Right lobe of liver (tissue), 6 donors: ENCODE results near the gene BOC. TPM values are rescaled to one million over a fixed set of nuclear protein-coding genes. Genes with fewer than 3 reads are reported as not detected.
A peak's percentile ranks its signal among the peaks of the same experiment; 100 is the strongest.

ENCODE experiments used
- ATAC-seq, 4 donors: fragments of 200-7000 bp; cut with Tn5 transposase; one replicate each; pipeline ENCODE4 v1.9.1; 2020; ENCODE audit warnings: mild to moderate bottlenecking in 4 of 4, moderate library complexity in 4 of 4
- DNase-seq, 3 donors: peaks; one replicate each; pipeline ENCODE4 v3.0.0-alpha.2; 2020
- H3K27ac ChIP-seq, 3 donors: fragments of 200-600 bp; one replicate each; pipeline ENCODE4 v1.8.0; 2022
- H3K27me3 ChIP-seq, 2 donors: fragments of 200-600 bp; one replicate each; pipeline ENCODE4 v1.8.0; 2022
- H3K36me3 ChIP-seq, 4 donors: fragments of 200-600 bp; sonication (generic) in 1 of 4; one replicate each; pipeline versions ENCODE4 v1.5.1 to v1.8.0; 2017 to 2022; ENCODE audit warnings: control low read depth in 1 of 4
- H3K4me1 ChIP-seq, 4 donors: fragments of 200-600 bp; sonication (generic) in 1 of 4; one replicate each; pipeline versions ENCODE4 v1.5.1 to v1.8.0; 2017 to 2022; ENCODE audit warnings: control low read depth in 1 of 4
- H3K4me3 ChIP-seq, 3 donors: fragments of 200-600 bp; one replicate each; pipeline ENCODE4 v1.8.0; 2022
- H3K9me3 ChIP-seq, 4 donors: fragments of 200-600 bp; sonication (generic) in 1 of 4; one replicate each; pipeline versions ENCODE4 v1.5.1 to v1.8.0; 2017 to 2022; ENCODE audit warnings: control low read depth in 1 of 4
- CTCF ChIP-seq, 4 donors: fragments of 200-600 bp in 3 of 4; fragments of 450-650 bp in 1 of 4; IDR thresholded peaks; one replicate each; pipeline versions ENCODE4 v1.5.1 to v1.8.0; 2016 to 2022; ENCODE audit warnings: antibody characterized with exemption in 4 of 4, mild to moderate bottlenecking in 2 of 4
- POLR2A ChIP-seq: fragments of 450-650 bp; IDR thresholded peaks from one replicate; pipeline ENCODE4 v1.6.1; 2017; ENCODE audit warnings: antibody characterized with exemption, mild to moderate bottlenecking
- WGBS: methylation state at CpG from one replicate; pipeline ENCODE4 v1.1.6; 2018; ENCODE audit warnings: low coverage, low lambda C conversion rate; ENCODE audit not compliant: insufficient coverage; ENCODE audit errors: missing lambda C conversion rate; 5-methylcytosine and 5-hydroxymethylcytosine counted together
- intact Hi-C, 2 donors: fragments of 100-400 bp; cut with DNase I; formaldehyde crosslinking; loops; one replicate each; pipeline versions ENCODE4 v1.11.2 to v1.14.1; 2022
- total RNA-seq, 6 experiments: library from RNA; depleted of rRNA in 2 of 6; stranded (reverse); fragments of >200 nt in 2 of 6; fragmentation: NEBNext Ultra II Directional in 3 of 6; extraction: Animal tissue kit (Norgen Biotek cat#: 25700) in 3 of 6; gene quantifications; one replicate each; pipeline versions ENCODE4 v1.1.0 to v1.2.4, GENCODE V29; 2016 to 2023
- donor health status: DM: no; HTN: yes; CAD: no.
- donor health status: DM: no; HTN: no; CAD: no.
- donor health status: DM: no; HTN: no; CAD: no.
- donor health status: DM: no; HTN: yes; CAD: no.
- donor health status: DM: no; HTN: yes; CAD: no.

BOC gene
- total RNA-seq, 6 experiments from 2014 or later, result 0.22 to 0.86 (median 0.49) TPM

GRCh38 chr3:113212150-113212843 is 940 bp downstream of the BOC start:
- no peak for DNase-seq
- no peaks in the 10 kb centered on the region for H3K27me3 ChIP-seq
- TF ChIP-seq POLR2A (no peak), CTCF (IDR thresholded peaks at IDR 0.05) (no peak)
- intact Hi-C loops, result no loop called here
- no peak overlapping the region for H3K27ac ChIP-seq
- peaks cover 0 to 5% (median 0%) of the 10 kb centered on the region in 4 donors for H3K4me1 ChIP-seq
- no peaks in the 10 kb centered on the region for H3K9me3 ChIP-seq
- H3K36me3 ChIP-seq, result no peaks in the 10 kb centered on the region
- ATAC-seq, result peak in 3 of 4 donors; percentile 36 to 43 (median 39)
- under 1% methylated on average over 20 of the region's 62 CpGs for WGBS
- H3K4me3 ChIP-seq, result peak overlapping the region; percentile 31 to 46 (median 43)

GRCh38 chr3:113212844-113213375 is 1.6 kb downstream of the BOC start:
- H3K4me3 ChIP-seq, result no peak overlapping the region
- 23% methylated on average over 4 of the region's 5 CpGs for WGBS
- H3K4me1 ChIP-seq, result peaks cover 0 to 5% (median 0%) of the 10 kb centered on the region in 4 donors
- TF ChIP-seq CTCF (IDR thresholded peaks at IDR 0.05) (no peak), POLR2A (no peak)
- no peak overlapping the region for H3K27ac ChIP-seq
- ATAC-seq, result no peak
- no peaks in the 10 kb centered on the region for H3K9me3 ChIP-seq
- intact Hi-C loops, result no loop called here
- no peaks in the 10 kb centered on the region for H3K27me3 ChIP-seq
- no peaks in the 10 kb centered on the region for H3K36me3 ChIP-seq
- no peak for DNase-seq

- DNase-seq (no peak), ATAC-seq (no peak)
- Histone ChIP-seq H3K36me3 (no peaks in the 10 kb centered on the region), H3K9me3 (no peaks in the 10 kb centered on the region), H3K4me3 (no peak overlapping the region), H3K27ac (no peak overlapping the region), H3K27me3 (no peaks in the 10 kb centered on the region), H3K4me1 (peaks cover 0 to 5% (median 0%) of the 10 kb centered on the region in 4 donors)
- WGBS, result 80% methylated on average over 5 of the region's 7 CpGs
- intact Hi-C loops, result no loop called here
- no peak for TF ChIP-seq CTCF (IDR thresholded peaks at IDR 0.05)
- no peak for TF ChIP-seq POLR2A
Measured at GRCh38 chr3:113213896-113214587, 2.7 kb downstream of the BOC start.

GRCh38 chr3:113214917-113215595 is 3.7 kb downstream of the BOC start:
- no peak for TF ChIP-seq CTCF (IDR thresholded peaks at IDR 0.05)
- no peak for TF ChIP-seq POLR2A
- H3K4me3 ChIP-seq, result no peak overlapping the region
- ATAC-seq, result no peak
- peaks cover 0 to 5% (median 0%) of the 10 kb centered on the region in 4 donors for H3K4me1 ChIP-seq
- no peak overlapping the region for H3K27ac ChIP-seq
- intact Hi-C loops, result no loop called here
- DNase-seq, result no peak
- H3K36me3 ChIP-seq, result no peaks in the 10 kb centered on the region
- WGBS, result 80% methylated on average over 2 of the region's 2 CpGs
- H3K9me3 ChIP-seq, result no peaks in the 10 kb centered on the region
- no peaks in the 10 kb centered on the region for H3K27me3 ChIP-seq
